Activated CD4-positive, CD25-positive, alpha-beta regulatory T cell treated with anti-CD3 and anti-CD28 coated beads, Interleukin-2, amount 50 U/mL, for 16 hours (primary cell): ENCODE results near the gene ADGRD2.

Source experiments
- DNase-seq: peaks from one replicate; pipeline ENCODE4 v3.0.0-alpha.2; 2020; ENCODE audit warnings: low read depth, low spot score

ADGRD2 gene

GRCh38 chr9:124510650-124511425 lies 60.6 kb downstream of the ADGRD2 start:
- DNase-seq: no peak

GRCh38 chr9:124511426-124511840 lies 61.2 kb downstream of the ADGRD2 start:
- DNase-seq: no peak

DNA sequence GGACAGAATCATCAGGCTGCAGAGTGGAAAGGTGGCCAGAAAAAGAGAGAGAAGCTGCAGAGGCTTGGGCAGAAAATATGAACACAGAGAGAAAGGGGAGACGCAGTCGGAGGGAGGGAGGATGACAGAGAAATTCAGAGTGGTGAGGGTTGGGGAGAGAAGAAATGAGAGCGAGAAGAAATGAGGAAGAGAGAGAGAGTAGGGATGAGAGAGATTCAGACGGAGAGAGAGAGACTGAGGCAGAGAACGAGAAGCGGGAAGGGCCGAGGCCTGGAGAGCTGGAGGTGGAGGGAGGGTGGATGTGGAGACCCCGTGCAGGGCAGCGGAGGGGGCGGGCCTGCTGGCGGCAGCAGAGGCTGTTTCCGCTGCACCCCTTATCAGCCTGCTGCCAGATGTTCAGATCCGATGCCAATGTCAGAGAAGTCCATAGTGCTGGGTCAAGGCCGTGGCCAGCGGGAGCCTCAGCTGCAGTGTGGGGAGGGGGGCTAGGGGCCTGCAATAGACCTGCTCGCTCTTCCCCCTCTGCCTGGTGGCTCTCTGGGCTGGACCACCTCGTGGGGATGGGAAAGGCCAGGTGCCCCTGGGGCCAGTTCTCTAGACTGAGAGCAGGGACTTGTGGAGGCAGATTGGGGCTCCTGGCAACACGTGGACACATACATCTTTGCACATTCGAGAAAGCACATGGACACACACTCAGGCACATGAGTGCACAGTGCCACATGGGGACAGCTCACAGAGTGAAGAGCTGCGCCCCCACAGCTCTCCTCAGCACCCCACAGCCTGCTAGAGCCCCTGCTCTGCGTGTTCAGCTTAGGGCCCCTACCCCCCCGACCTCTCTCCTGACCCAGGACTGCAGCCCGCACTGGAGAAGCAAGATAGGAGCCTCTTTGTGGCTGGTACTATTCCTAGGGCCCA lies 61.9 kb downstream of the ADGRD2 start:
- no peak for DNase-seq

GRCh38 chr9:124512806-124513204 lies 62.6 kb downstream of the ADGRD2 start:
- DNase-seq: no peak

DNA sequence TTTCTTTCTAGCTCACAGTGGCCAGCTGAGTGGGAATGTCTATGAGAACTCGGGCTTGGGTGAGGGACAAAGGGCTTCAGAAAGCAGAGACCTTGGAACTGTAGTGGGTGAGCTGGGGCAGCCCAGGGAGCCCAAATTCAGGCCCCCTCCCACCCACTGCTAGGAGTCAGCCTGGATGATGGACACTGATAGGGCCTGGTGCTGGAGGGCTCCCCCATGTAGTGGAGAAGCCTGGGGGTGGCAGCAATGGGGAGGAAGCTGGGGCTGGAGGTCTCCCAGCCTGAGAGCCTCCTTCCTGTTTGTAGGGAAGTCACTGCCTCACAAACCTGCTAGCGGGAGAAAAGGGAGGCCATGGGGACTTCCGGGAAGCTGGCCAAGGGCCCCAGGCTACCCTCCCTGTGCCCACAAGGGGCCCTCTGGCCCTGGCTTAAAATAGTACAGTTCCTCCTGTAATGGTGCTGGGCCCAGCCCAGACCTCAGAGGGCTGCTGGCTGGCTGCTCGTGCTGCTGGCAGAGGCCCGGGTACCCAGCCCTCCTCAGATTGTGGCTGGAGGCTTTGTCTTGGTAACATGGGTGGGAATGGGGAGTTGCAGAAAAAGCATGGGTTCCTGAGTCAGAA lies 63.2 kb downstream of the ADGRD2 start:
- DNase-seq: no peak

- DNase-seq: no peak
Measured at GRCh38 chr9:124514125-124514524, 63.9 kb downstream of the ADGRD2 start.

DNA sequence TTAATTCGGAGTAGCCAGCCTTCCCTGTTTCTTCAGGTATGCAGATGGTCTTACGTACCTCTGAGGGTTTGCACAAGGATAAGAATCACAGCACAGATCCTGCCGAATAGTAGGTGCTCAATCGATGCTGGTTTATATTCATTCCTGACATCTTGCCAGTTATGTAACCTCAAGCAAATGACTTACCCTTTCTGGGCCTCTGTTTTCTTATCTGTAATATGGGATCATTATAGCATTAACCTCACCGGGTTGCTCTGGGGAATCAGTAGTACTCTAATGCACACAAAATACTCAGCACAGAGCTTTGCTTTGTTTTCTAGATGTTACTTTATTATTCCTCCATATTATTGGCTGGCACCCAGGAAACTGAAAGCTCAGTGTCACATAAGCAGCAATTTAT lies 64.6 kb downstream of the ADGRD2 start:
- DNase-seq: no peak

DNA sequence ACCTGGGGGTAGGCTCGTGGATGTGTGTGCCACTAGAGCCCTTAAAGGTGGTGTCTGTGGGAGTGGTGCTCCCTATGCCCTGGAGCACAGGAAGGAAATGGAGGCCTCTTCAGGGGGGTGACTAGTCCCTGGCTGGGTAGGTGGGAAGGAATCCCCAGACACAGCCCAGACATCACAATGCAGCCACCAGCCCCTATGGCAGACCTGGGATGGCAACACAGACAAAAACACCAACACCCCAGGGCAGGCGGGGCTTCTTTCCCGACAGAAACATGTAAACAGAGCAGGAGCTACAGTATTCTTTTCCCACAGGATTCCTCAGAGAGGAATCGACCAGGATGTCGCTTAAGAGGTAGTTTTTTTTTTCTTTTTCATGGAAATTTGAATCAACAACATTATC lies 67.3 kb downstream of the ADGRD2 start:
- DNase-seq: no peak

DNA sequence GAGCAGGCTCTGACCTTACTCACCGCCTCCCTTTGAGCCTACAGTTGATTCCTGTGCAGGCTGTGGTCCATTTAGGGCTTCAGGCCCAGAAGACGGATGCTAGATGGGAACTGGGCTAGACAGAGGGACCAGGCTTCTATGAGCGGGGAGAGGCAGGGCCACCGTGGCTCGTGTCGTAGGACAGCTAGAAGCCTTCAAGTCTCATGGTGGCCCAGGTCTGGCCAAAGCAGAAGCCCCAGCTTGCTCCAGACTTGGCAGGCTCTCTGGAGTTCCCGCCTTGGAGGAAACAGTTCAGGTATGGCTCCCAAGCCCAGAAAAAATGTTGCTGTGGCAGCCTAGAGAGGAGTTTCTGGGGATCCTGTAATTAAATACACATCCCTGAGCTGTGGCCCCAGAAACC lies 67.9 kb downstream of the ADGRD2 start:
- no peak for DNase-seq

- DNase-seq: no peak
Measured at GRCh38 chr9:124520206-124520596, 70.0 kb downstream of the ADGRD2 start.

GRCh38 chr9:124521142-124521541 lies 70.9 kb downstream of the ADGRD2 start:
- no peak for DNase-seq

DNA sequence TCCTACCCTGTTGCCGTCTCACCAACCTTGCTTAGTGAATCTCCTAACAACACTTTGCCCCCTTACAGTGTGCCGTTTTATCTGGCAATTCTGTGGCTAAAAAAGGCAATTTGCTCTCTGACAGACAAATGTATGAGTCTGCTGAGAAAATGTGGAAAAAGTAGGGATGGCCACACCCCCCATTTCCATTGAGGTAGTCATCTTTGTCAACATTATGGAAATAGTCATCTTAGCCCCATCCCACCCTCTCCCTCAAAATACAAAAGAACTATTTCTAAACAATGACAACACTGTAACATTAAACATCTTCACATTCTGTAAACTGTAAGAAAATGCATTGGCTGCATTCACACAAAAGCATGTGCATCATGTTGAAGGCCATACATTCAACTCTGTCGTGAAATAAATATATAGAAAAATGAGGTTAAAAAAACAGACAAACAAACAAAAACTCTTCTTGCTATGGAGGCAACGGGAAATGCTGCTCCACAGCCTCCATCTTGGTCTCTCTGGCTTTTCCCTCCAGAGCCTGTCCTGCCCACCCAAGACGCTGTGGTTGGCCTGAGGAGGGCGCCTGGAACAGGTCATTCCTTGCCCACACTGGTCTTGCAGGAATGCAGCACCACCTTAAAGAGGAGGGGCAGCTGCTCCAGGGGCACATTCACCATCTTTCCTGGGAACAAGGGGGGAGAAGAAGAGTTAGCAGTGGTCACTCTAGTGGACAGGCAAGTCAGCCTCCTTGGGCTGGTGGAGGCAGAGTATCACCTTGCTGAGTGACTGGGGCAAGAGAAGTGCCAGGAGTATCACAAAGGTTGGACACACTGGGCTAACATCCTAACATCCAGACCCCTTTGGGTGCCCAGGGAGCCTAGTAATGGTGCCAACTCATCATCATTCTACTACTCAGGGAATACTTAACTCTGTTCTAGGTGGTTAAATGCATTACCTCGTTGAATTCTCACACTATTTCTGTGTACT lies 72.2 kb downstream of the ADGRD2 start:
- no peak for DNase-seq

- DNase-seq: no peak
Measured at GRCh38 chr9:124526174-124526573, 75.9 kb downstream of the ADGRD2 start.

DNA sequence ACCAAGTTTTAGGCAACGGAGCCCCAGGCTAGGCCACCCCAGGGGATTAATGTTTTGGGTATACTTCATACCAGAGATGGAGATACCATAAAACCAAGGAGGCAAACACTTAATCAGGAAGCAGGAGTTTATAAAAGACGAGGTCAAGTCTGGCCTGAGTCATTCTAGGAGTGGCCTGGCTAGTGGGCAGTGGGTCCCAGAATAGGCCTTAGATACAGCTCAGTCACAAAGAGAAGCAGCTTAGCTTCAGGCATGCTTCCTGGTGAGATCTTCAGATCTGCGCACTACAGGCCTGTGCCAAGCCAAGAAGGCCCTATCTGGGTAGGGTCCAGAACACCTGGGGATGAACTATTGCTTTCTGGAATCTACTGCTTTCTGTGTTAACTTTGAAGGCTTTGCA lies 77.5 kb downstream of the ADGRD2 start:
- DNase-seq: no peak
